Anterior cingulate cortex (tissue), 58 donors: ENCODE results near the gene UGP2.

Source experiments
- DNase-seq, 58 donors: peaks; one replicate each; lab custom pipeline; 2025; lab: John Stamatoyannopoulos, UW

Gene UGP2

DNA sequence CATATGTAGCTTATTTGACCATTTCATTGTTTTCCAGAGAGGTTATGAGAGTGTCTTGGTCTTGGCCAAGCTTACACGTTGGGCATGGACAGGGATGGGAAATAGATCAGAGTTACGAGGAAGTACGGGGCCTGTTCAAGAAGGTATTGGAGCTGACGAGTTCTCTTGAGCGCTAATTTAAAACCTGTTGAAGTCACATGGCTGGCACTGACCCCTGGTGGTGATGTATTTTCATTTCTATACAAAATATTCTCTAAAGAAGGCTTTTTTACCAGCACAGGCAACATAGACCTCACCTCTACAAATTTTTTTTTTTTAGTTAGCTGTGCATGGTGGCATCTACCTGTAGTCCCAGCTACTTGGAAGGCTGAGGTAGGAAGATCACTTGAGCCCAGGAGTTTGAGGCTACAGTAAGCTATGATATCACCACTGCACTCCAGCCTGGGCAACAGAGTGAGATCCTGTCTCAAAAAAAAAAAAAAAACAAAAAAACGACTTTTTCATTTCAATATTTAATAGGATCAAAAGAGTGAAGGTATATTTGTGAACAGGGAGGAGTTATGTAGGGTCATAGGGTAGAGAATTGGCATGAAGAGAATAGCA, 19.6 kb downstream of the UGP2 start:
- peak in 13 of 58 donors; percentile 9 to 44 (median 18) for DNase-seq

DNA sequence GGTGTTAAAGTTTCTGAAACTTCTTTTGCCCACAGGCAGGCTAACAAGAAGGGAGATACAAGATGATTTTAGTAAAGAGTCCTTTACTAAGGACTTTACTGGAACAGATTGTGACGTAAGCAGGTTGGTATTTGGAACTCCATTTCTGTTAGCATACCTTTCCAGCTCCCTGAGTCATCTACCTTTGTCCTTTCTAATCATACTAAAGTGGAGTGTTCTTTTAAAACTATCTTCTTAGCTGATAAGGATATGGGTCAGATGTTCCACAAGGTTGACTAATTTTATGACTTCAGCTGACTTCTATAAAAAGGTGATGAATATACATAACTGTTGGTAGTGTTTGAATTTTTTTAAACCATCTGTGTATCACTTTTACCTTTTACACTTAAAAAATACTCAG, 21.1 kb downstream of the UGP2 start:
- no peak for DNase-seq

DNA sequence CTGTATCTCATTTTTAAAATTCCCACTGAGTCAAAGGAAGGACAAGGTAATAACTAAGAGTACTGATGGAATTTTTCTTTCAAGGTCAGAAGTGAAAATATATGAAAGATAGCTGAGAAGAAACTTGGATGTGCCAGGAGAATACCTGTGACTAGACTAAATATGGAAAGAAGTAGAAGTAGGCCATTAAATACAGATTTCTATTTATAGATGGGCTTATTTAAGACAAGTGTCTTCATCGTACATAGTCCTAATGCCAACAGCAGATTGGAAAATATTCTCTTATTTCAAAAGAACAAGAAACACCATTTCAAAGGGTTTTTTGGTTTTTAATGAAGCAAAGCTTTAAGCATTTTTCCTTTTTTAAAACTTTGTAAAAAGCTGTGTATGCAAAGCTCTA, 22.0 kb downstream of the UGP2 start:
- no peak for DNase-seq

DNA sequence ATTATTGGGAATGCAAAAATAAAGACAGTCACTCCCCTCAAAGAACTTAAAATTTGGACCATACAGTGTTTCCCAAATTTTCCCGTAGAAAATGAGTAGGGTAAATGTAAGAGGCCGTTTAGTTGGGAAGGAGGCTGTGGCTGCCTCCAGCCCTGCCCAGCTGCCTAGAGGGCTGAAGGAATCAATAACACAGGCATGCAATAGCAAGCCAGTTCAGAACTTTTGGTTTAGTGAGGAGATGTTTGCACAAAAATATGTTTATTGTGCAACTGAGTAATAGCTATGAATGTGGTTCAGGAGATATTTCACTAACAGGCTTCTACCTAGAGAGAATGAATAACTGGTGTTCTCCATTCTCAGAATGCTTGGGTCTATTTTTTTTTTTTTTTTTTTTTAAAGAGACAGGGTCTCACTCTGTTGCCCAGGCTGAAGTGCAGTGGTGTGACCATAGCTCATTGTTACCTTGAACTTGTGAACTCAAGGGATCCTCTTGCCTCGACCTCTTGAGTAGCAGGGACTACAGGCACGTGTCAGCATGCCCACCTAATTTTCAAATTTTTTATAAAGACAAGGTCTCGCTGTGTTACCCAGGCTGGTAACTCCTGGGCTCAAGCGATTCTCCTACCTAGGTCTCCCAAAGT, 23.6 kb downstream of the UGP2 start:
- DNase-seq, result no peak

- DNase-seq, result no peak
Measured at GRCh38 chr2:63866009-63866709, 24.5 kb downstream of the UGP2 start.

DNA sequence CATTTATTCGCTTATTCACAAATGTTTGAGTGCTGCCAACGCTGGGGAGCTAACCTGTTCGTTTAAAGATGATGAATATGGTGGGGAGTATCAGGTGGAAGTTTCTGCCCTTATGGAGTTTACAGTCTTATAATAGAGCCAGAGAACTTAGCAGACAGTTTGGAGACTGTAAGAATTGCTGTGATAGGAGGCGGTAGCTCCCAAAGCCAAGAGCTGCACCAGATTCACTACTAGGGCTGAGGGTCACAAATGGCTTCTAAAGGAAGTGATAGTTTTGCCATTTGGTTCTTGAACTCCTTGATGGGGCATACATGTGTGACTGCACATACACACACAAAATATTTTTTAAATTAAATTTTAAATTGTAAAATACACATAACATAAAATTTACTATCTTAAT, 29.0 kb downstream of the UGP2 start:
- no peak for DNase-seq

GRCh38 chr2:63871864-63872263, 30.2 kb downstream of the UGP2 start:
- no peak for DNase-seq

DNA sequence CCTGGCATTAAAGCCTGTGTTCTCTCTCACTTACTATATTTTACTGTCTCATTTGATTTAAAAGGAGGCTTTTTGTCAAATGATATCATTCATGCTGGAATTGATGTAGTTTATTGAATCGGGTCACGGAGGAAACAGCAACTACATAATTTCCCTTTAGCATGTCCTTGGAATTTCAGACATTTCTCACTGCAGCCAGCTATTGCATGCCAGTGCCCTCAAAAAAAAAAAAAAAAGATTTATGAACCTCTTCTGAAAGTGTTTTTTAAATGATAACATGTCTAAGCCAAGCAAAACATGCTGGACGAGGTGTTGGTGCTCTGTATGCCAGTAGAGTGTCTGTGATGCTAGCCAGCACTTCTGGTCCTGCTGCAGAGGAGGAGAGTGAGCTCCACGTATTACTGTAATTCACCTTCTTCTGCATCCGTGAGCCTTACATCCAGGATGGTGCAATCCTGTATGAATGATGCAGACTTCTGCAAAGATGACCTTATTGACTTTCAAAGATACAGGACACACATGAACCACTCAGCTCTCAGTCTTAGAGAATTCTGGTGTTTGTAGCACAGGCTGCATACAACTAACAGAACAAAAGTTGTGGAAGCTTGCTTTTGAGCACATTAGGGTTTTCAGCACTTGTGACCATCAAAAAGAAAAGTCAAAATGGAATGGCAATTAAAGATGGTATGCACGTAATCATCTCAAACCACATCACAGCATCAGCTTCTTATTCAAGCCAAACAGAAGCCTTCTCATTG, 31.1 kb downstream of the UGP2 start:
- no peak for DNase-seq

DNA sequence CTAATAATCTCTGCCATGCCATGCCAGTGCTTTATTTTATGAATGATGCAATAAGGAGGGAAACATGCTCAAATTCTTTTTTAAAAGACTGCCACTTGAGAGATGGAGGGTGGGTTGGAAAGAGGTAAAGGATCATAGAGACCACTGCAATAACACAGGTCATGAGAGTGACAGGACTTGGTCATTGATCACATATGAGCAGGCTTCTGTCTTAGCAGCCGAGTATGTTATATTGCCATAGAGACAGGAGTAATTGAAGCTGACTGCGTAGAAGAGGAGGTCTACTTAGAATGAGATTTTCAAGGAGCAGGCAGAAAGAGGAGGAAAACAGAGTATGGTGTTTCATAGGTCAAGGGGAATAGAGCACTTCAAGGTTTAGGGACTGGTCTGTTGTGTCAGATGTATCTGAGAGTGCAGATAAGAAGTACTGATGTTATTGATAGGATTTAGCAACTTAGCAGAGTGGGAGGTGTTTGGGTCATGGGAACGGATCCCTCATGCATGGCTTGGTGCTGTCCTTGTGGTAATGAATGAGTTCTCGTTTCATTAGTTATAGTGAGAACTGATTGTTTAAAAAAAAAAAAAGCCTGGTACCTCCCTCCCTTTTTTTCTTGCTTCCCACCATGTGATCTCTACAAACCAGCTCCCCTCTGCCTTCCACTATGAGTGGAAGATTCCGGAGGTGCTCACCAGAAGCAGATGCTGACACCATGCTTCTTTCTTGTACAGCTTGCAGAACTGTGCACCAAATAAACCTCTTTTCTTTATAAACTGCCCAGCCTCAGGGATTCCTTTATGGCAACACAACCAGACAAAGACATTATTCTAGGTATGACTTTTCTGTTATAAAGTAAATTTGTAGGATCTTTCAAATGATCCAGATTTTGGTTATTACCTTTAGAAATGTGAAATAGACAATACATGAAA, 32.8 kb downstream of the UGP2 start:
- no peak for DNase-seq

- peak in 5 of 58 donors; percentile 11 to 78 (median 18) for DNase-seq
Measured at GRCh38 chr2:63875131-63875527, 33.4 kb downstream of the UGP2 start.

GRCh38 chr2:63875559-63876245, 34.0 kb downstream of the UGP2 start:
- DNase-seq, result peak in 2 of 58 donors; percentile 13 to 53

- DNase-seq, result no peak
Measured at GRCh38 chr2:63876311-63876710, 34.6 kb downstream of the UGP2 start.

DNA sequence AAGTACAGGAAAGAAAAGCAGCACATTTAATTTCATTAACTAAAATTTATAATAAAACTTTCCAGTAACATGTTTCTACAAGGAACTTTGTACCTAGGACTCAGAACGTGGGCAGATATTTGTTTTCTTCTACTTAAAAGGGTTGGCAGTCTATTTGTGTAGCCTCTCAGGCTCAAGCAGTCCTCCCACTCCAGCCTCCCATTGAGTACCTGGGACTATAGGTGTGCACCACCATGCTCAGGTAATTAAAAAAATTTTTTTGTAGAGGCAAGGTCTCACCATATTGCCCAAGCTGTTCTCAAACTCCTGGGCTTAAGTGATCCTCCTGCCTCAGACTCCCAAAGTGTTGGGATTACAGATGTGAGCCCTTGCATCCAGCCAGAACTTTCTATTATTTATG, 36.8 kb downstream of the UGP2 start:
- DNase-seq, result no peak

GRCh38 chr2:63879876-63880433, 38.3 kb downstream of the UGP2 start:
- DNase-seq, result no peak

DNA sequence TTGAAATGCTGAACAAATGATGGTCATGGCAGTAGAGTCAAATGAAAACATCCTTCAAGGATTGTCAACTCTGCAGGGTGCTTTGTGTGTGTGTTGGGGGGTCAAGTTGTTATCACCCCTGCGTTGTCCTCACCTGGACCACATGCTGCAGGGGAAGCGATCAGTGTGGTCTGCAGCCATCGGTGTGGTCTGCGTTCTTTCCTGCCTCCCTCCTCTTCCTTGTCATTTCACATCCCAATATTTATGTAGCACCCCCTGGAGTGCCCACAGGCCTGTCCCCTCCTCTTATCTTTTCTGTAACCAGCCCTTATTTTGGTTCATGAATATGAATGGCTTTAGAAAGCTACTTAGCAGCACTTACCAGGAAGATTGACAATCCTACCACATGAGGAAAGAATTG, 38.9 kb downstream of the UGP2 start:
- DNase-seq, result no peak

- no peak for DNase-seq
Measured at GRCh38 chr2:63881205-63881604, 39.5 kb downstream of the UGP2 start.

GRCh38 chr2:63882395-63883105, 40.9 kb downstream of the UGP2 start:
- no peak for DNase-seq

DNA sequence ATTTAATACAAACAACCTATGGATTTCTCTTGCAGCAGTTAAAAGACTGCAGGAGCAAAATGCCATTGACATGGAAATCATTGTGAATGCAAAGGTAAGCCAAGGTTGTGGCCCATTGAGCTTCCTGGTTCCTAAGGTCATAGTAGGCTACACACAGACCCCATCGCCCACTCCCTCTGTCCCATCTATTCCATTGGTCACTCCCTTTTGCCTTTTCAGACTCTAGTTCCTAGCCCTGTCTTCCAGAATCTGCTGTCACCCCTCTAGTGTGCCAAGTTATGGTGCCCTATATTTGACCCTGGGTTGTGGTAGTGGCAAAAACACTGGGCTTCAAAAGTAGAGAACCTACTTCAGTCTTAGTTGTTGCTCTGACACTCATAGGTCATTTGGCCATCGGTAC, 44.7 kb downstream of the UGP2 start:
- no peak for DNase-seq

DNA sequence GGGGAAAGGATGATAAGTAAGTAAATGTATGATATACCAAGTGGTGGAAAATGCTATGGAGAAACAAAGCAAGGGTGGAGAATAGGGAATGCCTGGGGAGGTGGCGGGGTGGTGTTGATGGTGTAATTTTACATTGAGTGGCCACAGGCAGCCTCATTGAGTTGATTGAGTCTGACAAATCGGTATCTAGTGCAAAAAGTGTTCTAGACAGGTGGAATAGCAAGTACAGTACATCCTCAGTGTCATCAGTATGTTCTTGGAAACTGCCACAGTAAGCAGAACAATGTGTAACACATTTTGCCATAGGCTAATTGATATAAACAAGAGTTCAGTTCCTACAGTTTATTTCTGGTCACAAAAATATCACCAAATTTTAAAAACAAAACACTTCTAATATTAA, 46.4 kb downstream of the UGP2 start:
- DNase-seq, result no peak
